SK-N-MC (cell line): ENCODE data around the gene IGF2R.

Source experiments
- EZH2 ChIP-seq: fragments of 200-600 bp; sonication (generic); IDR thresholded peaks from one replicate; pipeline ENCODE4 v1.6.1; 2017; ENCODE audit warnings: antibody characterized with exemption
- FOXP2 ChIP-seq: optimal IDR thresholded peaks from 2 replicates; pipeline ENCODE3; 2011; ENCODE audit warnings: mild to moderate bottlenecking, moderate library complexity; ENCODE audit not compliant: insufficient read depth; ENCODE audit errors: extremely low read length, control extremely low read depth

DNA sequence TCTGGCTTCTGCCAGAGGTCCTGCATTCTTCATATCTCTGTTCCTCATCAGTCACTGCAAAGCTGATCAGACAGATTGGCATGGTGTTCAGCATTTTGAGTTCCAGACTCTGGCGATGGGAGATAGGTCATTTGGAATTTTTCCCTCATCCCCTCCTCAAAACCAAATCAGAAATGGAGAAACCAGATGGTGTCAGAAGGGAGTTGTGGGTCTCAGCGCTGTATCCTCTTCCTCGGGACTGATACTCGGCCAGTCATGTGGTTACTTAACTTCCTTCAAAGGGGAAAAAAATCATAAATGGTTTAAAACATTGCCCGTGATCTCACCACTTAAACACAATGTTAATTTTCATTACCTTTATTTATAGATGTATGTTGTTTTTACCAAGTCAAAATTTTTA, 75.8 kb downstream of the IGF2R start:
- TF ChIP-seq FOXP2, result no peak
- no peak for TF ChIP-seq EZH2
